ENCODE results near the gene CDC27. TPM values are rescaled to one million over a fixed set of nuclear protein-coding genes. Genes with fewer than 3 reads are reported as not detected.

The CDC27 gene
- total RNA-seq, result 48.9 and 58.1 TPM in 2 replicates

GRCh38 chr17:47188876-47189731 is at the start of gene CDC27:
CDC27 (minus strand) TSS chr17:47189295; CDS start chr17:47189172, 123 bp downstream.

GRCh38 chr17:47208744-47209488 is 19.8 kb upstream of the CDC27 start, which contains the start of gene MYL4:
MYL4 (plus strand) TSS chr17:47209348; CDS start chr17:47209423, 75 bp downstream.

Other genes starting within 250 kb of the CDC27 start
- not detected in 2 replicates for gene RPRML, start 210.0 kb downstream of the CDC27 start, total RNA-seq
- gene MYL4, start 20.1 kb upstream of the CDC27 start, total RNA-seq, result 0.37 TPM in 1 of 2 replicates, not detected in the other
- 2.6 and 3.9 TPM in 2 replicates for gene ITGB3, start 64.5 kb upstream of the CDC27 start, total RNA-seq
- 0.39 and 0.62 TPM in 2 replicates for gene EFCAB13, start 134.7 kb upstream of the CDC27 start, total RNA-seq